ENCODE results near the gene CDH23.

CDH23 gene

GRCh38 chr10:71423901-71424300 lies 27.2 kb downstream of the CDH23 start:
- FAIRE-seq, result no peak

- FAIRE-seq, result no peak
These were observed 27.9 kb downstream of the CDH23 start for GRCh38 chr10:71424496-71425194.

GRCh38 chr10:71426058-71426605 lies 29.4 kb downstream of the CDH23 start:
- no peak for FAIRE-seq

GRCh38 chr10:71427246-71427645 lies 30.5 kb downstream of the CDH23 start:
- no peak for FAIRE-seq

- FAIRE-seq, result no peak
These were observed 32.6 kb downstream of the CDH23 start for GRCh38 chr10:71429304-71429703.

GRCh38 chr10:71429929-71430328 lies 33.2 kb downstream of the CDH23 start:
- FAIRE-seq, result no peak

- no peak for FAIRE-seq
These were observed 34.8 kb downstream of the CDH23 start for GRCh38 chr10:71431239-71432100.

GRCh38 chr10:71432101-71432905 lies 35.6 kb downstream of the CDH23 start:
- FAIRE-seq, result no peak

- no peak for FAIRE-seq
These were observed 36.4 kb downstream of the CDH23 start for GRCh38 chr10:71432956-71433767.

GRCh38 chr10:71433768-71434744 lies 37.3 kb downstream of the CDH23 start:
- no peak for FAIRE-seq

- FAIRE-seq, result no peak
These were observed 38.2 kb downstream of the CDH23 start for GRCh38 chr10:71434760-71435394.

- FAIRE-seq, result no peak
These were observed 39.0 kb downstream of the CDH23 start for GRCh38 chr10:71435571-71436267.

GRCh38 chr10:71436268-71437125 lies 39.8 kb downstream of the CDH23 start:
- no peak for FAIRE-seq

GRCh38 chr10:71437537-71438092 lies 40.9 kb downstream of the CDH23 start:
- FAIRE-seq, result no peak

GRCh38 chr10:71438761-71439160 lies 42.0 kb downstream of the CDH23 start:
- FAIRE-seq, result no peak

GRCh38 chr10:71439670-71440425 lies 43.1 kb downstream of the CDH23 start:
- no peak for FAIRE-seq

GRCh38 chr10:71440506-71441035 lies 43.9 kb downstream of the CDH23 start:
- FAIRE-seq, result no peak
